HG03457 (cell line): ENCODE data around the gene CUBN.
"Not testable (repeated sequence)": the region's sequence is repeated elsewhere in the genome, so short reads cannot be mapped to it uniquely, and the experiment has no call there.

Experiments used
- ATAC-seq: cut with Tn5 transposase; IDR thresholded peaks from one replicate; pipeline ENCODE4 v1.9.1; 2021; ENCODE audit warnings: moderate number of reproducible peaks; ENCODE audit not compliant: unreplicated experiment

CUBN gene

DNA sequence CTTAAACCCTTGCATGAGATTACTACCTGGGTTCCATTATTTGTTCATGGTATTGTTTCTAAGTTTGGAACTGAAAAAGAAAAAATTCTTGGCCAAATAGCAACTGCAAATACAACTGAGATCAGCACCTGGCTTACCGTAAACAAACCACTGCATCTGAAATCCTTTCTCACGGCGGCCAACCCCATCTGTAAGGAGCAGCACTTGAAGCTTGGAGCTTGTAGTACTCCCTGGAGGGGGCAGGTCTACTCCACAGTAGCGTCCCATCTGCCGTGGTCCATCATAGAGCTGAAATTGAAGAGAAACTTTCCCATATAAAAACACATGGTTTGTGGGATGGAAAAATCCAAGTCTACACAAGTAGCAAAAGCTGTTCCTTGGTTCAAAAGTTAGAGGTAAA, 109.9 kb downstream of the CUBN start:
- no peak for ATAC-seq

DNA sequence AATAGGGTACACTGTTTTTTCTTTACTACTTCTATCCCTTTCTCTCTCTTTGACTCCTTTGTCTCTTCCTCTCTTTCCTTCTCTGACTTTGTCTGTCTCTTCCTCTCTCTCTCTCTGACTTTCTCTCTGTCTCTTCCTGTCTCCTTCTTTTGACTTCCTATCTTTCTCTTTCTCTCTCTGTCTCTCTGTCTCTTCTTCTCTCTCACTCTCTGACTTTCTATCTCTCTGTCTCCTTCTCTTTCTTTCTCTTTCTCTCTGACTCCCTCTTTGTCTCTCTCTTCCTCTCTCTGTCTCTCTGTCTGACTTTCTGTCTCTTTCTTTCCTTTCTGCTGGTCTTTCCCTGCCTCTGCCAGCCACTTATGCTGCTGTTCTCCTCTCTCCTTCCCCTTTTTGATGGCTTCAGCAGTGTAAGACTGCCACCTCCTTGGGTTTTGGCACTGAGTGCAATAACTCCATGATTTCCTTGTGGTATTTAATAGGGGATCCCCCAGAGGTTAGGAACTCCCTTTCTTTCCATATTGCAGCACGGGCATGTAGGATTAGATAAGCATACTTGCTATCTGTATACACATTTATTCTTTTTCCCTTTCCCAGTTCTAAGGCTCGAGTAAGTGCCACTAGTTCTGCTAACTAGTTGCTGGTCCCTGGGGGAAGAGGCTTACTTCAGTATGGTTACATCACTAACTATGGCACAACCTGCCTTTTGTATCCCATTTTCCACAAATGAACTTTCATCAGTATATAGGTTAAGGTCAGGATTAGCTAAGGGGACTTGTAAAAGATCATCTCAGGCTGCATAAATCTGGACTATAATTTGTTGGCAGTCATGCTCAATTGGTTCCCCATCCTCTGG, 116.3 kb downstream of the CUBN start:
- not testable (repeated sequence) for ATAC-seq

DNA sequence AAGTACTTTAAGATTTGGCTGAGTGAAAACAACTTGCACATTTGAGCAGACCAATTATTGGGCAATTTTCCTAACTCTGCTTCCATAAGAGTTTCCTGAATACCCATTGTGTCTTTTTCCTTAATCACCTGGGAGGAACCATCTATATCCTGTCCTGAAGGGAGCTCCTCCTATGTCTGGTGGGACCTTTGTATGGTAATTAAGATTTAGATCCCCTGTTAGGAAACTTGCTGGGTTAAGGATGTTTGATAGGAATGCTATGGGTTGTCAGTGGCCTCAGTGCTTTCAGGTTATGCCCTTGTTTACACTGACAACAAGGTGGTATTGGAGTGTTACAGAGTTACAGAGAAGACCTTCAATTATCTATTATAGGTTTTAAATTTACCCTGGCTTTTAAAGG, 116.9 kb downstream of the CUBN start:
- ATAC-seq: not testable (repeated sequence)

DNA sequence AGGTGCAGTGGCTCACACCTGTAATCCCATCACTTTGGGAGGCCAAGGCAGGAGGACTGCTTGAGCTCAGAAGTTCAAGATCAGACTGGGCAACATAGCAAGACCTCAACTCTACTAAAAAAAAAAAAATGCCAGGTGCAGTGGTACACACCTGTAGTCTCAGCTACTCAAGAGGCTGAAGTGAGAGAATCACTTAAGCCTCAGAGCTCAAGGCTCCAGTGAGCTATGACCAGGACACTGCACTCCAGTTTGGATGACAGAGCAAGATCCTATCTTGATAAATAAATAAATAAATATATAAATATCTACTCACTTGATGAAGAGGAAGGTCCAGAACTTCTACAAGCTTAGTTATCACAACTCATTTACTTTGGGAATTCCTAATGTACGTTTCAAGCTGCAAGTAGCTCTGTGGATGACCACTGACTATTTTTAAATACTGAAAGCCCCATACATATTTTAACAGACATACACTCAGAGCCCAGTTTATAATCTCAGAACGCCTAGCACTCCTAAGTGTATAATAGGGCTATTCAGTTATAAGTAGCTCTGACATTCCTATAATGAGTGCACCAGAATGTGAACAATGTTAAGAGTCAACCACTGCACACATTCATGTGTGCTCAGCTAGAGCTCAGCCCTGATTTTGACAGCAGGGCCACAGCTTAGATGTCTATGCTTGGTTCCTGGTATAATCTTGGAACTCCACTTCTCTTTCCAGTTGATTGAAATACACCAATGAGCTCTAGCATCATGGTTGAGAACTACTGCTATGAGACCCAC, 119.1 kb downstream of the CUBN start:
- ATAC-seq: no peak

DNA sequence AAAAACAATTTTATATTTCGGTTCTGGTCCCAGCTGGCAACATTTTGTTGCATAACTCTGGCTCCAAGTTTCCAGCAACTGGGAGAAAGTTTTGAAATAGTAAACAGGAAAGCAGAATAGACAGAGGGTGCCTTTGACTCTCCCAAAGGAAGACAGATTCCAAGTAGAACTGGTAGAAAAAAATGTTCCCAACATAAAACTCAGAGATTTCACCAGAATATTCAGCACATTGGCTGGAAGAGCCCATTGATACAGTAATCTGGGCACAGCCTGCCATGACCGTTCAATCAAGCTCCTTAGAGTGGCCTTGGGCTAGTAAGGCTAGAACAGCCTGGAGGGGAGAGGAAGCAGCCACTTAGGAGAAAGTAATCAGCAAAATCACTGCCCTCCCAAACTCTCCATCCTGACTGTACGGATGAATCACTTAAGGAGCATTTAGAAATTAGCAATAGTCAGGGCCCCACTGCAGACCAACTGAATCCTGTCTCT, 120.4 kb downstream of the CUBN start:
- no peak for ATAC-seq

DNA sequence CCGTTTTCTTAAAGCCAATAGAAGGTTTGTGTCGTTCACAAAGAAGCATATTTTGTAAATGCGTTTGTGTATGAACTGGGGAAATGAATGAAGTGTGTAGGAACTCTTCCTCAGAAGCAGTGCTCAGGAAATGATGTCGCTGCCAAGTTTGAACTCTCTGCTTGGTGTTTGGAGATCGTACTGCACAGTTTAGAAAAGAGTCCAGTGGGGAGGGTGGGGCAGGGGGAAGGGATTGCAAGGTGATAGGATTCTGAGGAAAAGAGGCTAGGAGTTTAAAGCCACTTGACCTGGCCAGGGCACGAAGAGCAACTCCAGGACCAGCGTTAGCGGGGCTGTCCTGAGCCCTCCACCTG, 122.2 kb downstream of the CUBN start:
- ATAC-seq: no peak

DNA sequence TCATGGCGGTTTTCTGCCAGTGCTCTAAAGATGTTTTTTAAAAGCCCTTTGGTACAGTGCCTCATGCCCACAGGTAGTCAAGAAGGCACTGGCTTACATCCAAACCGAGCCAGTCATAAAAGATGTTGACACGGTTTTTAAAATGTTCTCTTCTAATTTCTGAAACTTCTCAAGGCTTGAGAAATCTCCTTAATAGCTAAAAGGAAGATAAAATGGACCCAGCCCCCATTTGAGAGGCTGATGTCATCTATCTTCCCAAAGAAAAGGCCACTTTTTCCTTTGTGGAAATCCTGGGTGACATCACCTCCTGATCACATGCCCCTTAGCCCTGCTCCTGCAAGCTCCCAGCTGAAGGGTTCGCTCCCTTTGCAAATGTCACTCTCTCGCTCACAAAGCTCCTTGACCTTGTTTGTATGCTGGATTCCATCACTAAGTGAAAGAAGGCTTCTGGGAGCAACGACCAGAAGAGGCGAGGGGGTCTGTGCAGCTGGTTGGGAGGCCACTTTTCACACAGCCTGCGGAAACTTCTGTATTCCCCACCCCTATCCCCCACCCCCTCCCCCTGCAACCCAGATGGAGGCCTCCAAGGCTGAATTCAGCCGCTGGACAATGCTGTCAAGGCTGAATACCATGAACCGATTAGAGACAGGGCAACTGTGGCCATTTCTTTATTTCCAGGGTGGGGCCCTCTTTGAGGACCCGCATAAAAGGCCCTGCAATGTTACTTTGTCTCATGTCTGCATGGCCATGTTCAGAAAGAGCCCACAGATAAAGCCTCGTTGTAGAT, 122.8 kb downstream of the CUBN start:
- no peak for ATAC-seq

DNA sequence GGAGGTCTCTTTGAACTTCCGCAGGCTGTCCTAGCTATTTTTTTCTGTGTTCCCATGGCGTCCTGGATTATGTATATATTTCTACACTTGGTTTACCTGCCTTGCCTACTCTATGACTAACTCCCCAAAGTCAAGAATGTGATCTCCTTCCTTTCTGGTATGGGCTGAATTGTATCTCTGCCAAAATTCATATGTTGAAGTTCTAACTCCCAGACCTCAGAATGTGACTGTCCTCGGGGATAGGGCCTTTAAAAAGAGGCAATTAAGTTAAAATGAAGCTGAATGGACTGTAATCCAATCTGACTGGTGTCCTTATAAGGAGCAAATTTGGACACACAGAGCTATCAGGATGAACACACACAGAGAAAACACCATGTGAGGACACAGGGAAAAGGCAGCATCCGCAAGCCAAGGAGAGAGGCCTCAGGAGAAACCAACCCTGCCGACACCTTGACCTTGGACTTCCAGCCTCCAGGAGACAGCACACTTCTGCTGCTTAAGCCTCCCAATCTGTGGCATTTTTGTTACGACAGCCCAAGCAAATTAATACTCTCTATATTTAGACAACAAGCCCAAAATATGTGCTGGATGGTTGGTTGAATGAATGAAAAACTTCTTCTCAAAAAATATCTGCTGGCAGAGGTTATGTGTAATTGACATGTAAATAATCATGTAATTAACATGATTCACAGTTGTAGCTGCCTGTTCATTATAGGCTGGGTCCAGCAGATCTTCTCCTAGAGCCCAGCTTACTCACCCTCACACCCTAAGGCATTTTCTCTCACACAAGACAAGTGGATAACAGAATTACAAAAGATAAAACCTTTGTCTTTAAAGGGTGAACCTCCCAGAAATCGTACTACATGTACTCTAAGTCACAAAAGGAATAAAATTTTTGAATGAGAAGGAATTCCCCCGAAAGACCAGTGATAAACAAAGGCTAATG, 123.7 kb downstream of the CUBN start:
- no peak for ATAC-seq

DNA sequence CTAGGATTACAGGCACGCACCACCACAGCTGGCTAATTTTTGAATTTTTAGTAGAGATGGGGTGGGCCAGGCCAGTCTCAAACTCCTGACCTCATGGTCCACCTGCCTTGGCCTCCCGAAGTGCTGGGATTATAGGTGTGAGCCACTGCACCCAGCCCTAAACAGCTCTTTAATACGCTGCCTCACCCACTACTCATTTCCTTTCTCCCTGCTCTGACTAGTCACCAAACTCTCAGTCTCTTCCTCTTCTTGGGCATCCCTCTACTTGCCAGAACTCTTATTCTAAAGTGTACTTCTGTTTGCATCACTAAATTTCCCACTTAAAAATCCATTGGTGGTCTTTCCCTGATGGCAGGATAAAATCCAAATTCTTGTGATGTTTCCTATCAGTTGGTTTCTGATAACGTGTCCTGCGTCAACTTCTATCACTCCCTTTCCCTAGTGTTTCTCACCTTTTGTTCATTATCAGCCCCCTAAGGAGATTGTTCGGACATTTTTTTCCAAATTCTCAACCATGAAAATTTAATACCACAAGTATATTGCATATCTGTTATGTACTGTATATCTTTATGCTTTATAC, 124.7 kb downstream of the CUBN start:
- ATAC-seq: no peak

DNA sequence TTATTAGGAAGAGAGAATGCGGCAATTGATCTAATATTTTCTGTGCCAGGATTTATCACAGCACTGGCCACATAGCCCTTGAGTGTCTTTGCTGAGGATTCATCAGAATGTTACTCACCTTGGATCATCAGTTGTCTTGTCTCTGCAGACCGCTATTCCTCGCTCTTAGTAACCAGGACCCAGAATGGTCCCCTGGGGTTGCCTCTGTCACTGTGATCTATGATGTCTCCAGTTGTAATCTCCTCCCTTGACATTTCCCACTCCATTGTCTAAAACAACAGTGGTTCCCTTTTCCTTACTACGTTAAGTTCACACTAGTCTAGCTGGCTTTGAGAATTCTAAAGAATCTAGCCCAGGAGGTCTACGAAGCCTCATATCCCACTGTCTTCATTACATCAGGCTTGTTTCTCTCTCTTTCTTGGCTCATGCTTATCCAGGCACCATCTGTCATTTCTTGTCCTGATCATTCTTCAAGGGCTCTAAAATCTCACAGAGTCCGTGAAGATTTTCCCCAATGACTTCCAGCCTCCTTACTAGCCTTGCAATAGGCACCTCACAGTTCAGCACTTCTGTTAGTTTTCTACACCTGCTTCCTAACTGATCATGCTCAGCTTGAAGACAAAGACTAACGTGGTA, 125.8 kb downstream of the CUBN start:
- ATAC-seq: no peak

DNA sequence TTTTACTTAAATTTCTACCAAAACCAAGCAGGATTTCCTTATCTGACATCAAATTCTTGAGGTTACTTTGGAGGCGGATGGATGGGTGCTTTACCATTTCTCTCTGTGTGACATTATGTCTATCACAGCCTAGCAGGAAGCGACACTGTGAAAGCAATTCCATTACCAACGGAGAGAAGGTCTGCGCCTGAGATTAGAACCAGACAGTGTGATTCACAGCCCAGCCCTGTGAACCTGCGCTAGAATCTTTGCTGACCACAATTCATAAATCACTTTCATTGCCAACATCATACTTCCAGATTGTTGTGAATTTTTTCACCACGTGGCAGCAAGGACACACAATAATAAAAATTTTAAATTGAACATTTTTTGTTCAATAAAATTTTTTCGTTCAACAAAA, 126.5 kb downstream of the CUBN start:
- no peak for ATAC-seq

DNA sequence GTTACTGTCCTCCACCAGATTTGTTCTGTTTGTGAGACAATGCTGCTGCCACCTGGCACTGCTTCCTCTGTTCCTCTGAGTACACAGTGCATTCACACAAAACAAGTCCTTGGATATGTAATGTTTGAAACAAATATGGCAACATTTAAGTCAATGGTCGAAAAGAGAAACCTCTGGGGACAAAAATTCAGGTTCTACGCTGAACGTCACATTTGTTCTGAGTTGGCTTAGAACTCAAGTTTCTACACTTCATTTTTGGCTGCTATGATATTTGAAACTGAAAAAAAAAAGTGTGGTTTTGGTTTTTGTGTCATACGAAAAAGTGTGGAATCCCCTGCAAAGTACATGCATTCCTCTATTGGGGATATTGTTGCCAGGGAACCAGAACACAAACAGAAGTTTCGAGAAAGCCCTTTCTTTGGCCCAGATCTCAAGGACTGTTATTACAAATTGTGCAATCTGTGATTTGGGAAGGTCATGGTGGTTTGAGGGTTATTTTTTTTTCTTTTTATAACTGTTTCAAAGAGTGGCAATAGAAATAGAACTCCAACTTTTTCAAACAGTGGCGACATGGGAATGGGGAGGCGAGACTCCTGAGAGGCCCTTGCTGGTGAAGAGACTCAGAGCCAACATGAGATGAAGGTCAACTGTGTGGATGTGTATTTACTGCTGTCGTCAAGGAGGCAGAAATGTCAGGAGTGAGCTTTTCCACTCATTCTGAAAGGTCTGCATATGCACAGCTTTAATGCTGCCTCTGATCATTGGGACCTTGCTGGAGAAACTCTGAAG, 127.5 kb downstream of the CUBN start:
- ATAC-seq: peak; percentile 49

DNA sequence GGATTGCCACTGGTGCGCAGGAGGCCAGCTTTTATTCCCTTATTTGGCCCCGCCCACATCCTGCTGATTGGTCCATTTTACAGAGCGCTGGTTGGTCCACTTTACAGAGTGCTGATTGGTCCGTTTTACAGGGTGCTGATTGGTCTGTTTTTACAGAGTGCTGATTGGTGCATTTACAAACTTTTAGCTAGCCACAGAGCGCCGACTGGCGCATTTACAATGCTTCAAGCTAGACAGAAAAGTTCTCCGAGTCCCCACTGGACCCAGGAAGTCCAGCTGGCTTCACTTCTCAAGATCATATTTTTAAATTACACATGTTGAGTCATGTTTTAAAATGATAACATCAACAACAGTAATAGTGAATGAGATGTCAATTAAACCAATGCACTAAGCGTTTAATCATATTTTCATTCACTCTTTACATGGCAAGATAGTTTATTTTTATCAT, 128.3 kb downstream of the CUBN start:
- no peak for ATAC-seq

DNA sequence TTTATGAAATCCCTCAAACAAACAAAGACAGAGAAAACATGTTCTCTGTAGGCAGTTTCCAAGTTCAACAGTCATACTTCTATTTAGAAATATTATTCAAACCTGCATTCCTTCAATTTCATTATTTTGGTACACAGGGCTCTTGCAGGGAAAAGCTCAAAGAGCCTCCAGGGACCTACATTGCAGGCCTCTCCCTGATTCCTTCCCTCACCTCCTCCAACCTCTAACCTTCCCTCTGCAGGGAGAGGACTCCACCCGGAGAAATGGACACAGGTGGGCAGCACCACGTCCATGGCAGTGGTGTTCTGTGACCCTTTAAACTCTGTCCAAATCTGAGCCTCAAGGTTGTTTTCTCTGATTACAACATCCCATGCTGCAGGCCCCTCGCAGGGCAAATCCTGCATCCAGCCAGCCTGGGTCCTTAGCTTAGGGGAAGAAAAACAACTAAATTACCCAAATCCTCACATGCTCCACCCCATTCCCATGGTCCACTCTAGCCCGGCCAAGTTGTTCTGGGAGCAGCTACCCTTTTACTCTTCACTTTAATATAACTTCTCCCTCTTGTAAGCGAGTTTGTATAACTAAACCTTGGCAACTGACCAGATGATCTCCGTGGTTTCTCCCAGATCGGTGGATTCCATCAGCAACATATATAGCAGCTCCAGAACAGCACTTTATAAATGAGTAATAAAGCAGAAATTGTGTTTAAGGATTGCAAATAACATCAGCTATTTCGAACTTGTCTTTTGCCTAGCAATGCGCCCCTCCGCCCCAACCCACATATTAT, 129.8 kb downstream of the CUBN start:
- no peak for ATAC-seq

DNA sequence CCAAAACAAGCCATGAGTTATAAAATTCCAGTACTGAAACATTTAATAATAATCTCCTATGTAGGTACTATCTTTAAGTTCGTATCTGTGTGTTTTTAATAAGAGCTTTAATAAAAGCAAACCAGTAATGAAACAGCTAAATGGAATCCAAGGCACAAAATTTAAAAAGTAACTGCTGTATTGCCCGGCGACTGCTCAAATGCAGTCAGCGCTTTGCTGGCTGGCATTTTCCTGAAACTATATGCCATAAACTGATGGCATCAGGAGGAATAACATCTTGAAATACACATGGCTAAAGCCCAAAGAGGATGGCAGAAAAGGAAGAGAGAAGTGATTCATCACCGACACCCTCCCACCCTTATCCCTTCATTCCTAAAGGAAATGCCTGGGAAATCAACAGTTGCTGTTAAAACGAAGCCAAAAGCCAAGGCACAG, 133.1 kb downstream of the CUBN start:
- ATAC-seq: no peak

DNA sequence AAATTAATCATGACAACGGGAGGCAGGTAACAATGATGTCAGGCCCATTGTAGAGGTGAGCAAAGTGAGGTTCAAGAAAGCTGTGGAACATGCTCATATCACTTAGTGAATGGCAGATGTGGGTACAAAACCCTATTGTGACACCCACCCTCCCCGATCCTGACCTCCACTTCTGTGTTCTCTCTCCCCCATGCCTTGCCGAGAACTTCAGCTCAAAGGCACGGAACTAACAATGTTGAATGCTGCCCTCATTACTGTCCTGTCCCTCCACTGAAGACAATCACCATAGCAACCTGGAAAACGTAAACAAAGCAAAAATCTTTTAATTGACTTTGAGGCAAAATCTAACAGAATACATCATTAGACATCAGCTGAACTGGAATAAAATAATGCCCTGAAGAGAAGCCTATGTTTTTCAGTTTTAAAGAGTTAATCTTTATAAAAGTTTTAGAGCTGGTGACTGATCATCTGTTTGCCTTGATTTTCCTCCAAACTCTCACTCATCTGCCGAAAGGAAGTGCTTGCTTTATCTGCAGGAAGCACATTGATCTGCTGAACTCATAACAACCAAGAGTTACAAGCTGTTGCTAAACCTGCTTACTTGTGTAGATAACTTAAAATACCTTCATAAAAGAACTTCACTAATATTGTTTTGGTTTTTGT, 133.6 kb downstream of the CUBN start:
- no peak for ATAC-seq

DNA sequence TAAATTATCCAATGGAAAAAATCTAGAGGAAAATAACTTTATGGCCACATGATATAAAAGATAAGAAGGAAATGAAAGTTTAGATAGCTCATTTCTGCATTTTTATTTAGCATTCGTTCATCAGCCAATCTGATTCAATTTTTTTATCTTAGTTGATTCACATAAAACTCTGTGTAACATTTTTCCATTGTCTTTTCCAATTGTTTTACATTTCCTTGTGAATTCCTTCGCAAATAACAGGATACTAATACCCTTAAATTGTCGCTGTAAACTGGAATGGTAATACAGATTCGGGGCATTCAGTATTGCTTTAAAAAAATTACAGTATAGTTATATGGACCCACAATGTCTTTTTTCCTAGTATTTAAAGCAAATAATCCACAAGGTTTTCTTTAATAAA, 136.4 kb downstream of the CUBN start:
- no peak for ATAC-seq
